Erythroblast (primary cell): ENCODE results near the gene ZNF789.

Source experiments
- GATA1 ChIP-seq: IDR thresholded peaks from 2 replicates; pipeline ENCODE4 v1.6.1; 2011; ENCODE audit warnings: low read depth, mild to moderate bottlenecking, control low read depth, low read length, moderate library complexity
- POLR2A ChIP-seq: IDR thresholded peaks from 2 replicates; pipeline ENCODE4 v1.6.1; 2011; ENCODE audit warnings: mild to moderate bottlenecking, low read length

- peak; percentile 54 for TF ChIP-seq POLR2A
- TF ChIP-seq GATA1, result no peak
Measured at GRCh38 chr7:99505324-99505662, 32.6 kb downstream of the ZNF789 start.
